MM.1S (cell line): Measurements from ENCODE around the gene MPV17.

Experiments
- DNase-seq: peaks from one replicate; pipeline ENCODE4 v3.0.0-alpha.2; 2015
- H2AFZ ChIP-seq: fragments of 300-600 bp; sonication (generic); 2 replicates; pipeline ENCODE4 v1.6.0; 2016; ENCODE audit warnings: antibody characterized with exemption, low read length
- H3F3A ChIP-seq: fragments of 300-600 bp; sonication (generic); 2 replicates; pipeline ENCODE4 v1.6.1; 2016; ENCODE audit warnings: mild to moderate bottlenecking, antibody characterized with exemption, low read length, moderate library complexity, mixed read lengths; ENCODE audit not compliant: insufficient read depth
- H3K27ac ChIP-seq: fragments of 300-600 bp; sonication (generic); 2 replicates; pipeline ENCODE4 v1.5.1; 2016; ENCODE audit warnings: mild to moderate bottlenecking, low read length
- H3K27me3 ChIP-seq: fragments of 300-600 bp; sonication (generic); replicated peaks from 2 replicates; pipeline ENCODE4 v1.6.0; 2016; ENCODE audit warnings: low read length; ENCODE audit not compliant: insufficient read depth
- H3K36me3 ChIP-seq: fragments of 300-600 bp; sonication (generic); replicated peaks from 2 replicates; pipeline ENCODE4 v1.6.1; 2016; ENCODE audit warnings: mild to moderate bottlenecking, low read length, mixed read lengths; ENCODE audit not compliant: insufficient read depth
- H3K4me1 ChIP-seq: fragments of 300-600 bp; sonication (generic); 2 replicates; pipeline ENCODE4 v1.6.1; 2016; ENCODE audit warnings: low read length, mixed read lengths
- H3K4me2 ChIP-seq: fragments of 300-600 bp; sonication (generic); 2 replicates; pipeline ENCODE4 v1.6.0; 2016; ENCODE audit warnings: low read depth, low read length
- H3K4me3 ChIP-seq: fragments of 300-600 bp; sonication (generic); 2 replicates; pipeline ENCODE4 v1.5.1; 2016; ENCODE audit warnings: low read length, mixed read lengths
- H3K79me2 ChIP-seq: fragments of 300-600 bp; sonication (generic); 2 replicates; pipeline ENCODE4 v1.6.1; 2016; ENCODE audit warnings: mixed run types, low read length, mixed read lengths
- H3K9ac ChIP-seq: fragments of 300-600 bp; sonication (generic); 2 replicates; pipeline ENCODE4 v1.6.1; 2016; ENCODE audit warnings: low read length, mixed read lengths
- H3K9me2 ChIP-seq: fragments of 300-600 bp; sonication (generic); replicated peaks from 2 replicates; pipeline ENCODE4 v1.6.1; 2016; ENCODE audit warnings: mild to moderate bottlenecking, low read length, mixed read lengths; ENCODE audit not compliant: insufficient read depth
- H3K9me3 ChIP-seq: fragments of 300-600 bp; sonication (generic); replicated peaks from 2 replicates; pipeline ENCODE4 v1.6.1; 2016; ENCODE audit warnings: mild to moderate bottlenecking, low read length, mixed read lengths; ENCODE audit not compliant: insufficient read depth
- H4K20me1 ChIP-seq: fragments of 300-600 bp; sonication (generic); 2 replicates; pipeline ENCODE4 v1.6.1; 2016; ENCODE audit warnings: mild to moderate bottlenecking, low read length, moderate library complexity, mixed read lengths; ENCODE audit not compliant: insufficient read depth
- CTCF ChIP-seq: fragments of 300-600 bp; sonication (generic); IDR thresholded peaks from 2 replicates; pipeline ENCODE4 v1.5.1; 2016; ENCODE audit warnings: antibody characterized with exemption, low read length, mixed read lengths
- EZH2 ChIP-seq: fragments of 300-600 bp; sonication (generic); optimal IDR thresholded peaks from 2 replicates; pipeline ENCODE3; 2017; ENCODE audit warnings: low read depth, mild to moderate bottlenecking, antibody characterized with exemption, low read length, mixed read lengths
- EZH2phosphoT487 ChIP-seq: fragments of 300-600 bp; sonication (generic); IDR thresholded peaks from 2 replicates; pipeline ENCODE4 v1.6.1; 2018; ENCODE audit warnings: antibody characterized with exemption, low read length

The MPV17 gene

DNA sequence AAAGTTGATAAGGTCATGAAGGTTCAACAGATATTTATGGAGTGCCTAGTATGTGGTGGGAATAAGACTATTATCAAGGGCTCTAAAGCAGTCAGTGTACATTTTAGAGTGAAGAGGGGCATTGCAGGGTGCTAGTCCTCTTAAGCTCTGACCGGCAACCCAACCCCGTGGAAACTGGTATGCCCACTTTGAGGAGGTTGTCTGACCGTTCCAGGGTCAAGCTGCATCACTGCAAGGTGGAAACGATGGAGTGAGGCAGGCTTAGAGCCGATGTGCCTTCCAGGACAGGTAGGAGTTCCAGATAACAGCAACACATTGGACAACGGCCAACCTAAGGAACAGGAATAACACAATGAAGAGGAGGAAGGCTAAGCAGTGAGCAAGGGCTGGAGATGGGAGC lies 13.2 kb downstream of the MPV17 start:
- Histone ChIP-seq H3K36me3 (no peaks in the 10 kb centered on the region), H3K4me1 (no peaks in the 10 kb centered on the region), H3K79me2 (no peaks in the 10 kb centered on the region), H3K27ac (no peak overlapping the region), H3K4me3 (no peak overlapping the region), H3F3A (no peaks in the 10 kb centered on the region), H3K9me2 (no peaks in the 10 kb centered on the region), H3K27me3 (no peaks in the 10 kb centered on the region), H3K4me2 (no peak overlapping the region), H3K9ac (no peak overlapping the region), H3K9me3 (no peaks in the 10 kb centered on the region), H2AFZ (no peak overlapping the region), H4K20me1 (no peaks in the 10 kb centered on the region)
- TF ChIP-seq CTCF (no peak), EZH2phosphoT487 (no peak), EZH2 (no peak)
- DNase-seq = no peak

GRCh38 chr2:27308359-27308881 lies 14.5 kb downstream of the MPV17 start, which contains the start of gene UCN:
Gene UCN, minus strand, starts transcription at chr2:27308445. Its CDS starts 550 bp downstream, at chr2:27307895.
- Histone ChIP-seq H3K4me1 (no peaks in the 10 kb centered on the region), H3K27ac (no peak within 1 kb of the TSS), H3K9me2 (no peaks in the 10 kb centered on the region), H3K79me2 (no peaks in the 10 kb centered on the region), H3K9me3 (no peaks in the 10 kb centered on the region), H2AFZ (no peak within 1 kb of the TSS), H4K20me1 (no peaks in the 10 kb centered on the region), H3K4me2 (no peak within 1 kb of the TSS), H3K27me3 (no peaks in the 10 kb centered on the region), H3F3A (no peaks in the 10 kb centered on the region), H3K9ac (no peak within 1 kb of the TSS), H3K36me3 (no peaks in the 10 kb centered on the region), H3K4me3 (no peak within 1 kb of the TSS)
- TF ChIP-seq CTCF (no peak), EZH2 (no peak), EZH2phosphoT487 (no peak)
- no peak for DNase-seq

DNA sequence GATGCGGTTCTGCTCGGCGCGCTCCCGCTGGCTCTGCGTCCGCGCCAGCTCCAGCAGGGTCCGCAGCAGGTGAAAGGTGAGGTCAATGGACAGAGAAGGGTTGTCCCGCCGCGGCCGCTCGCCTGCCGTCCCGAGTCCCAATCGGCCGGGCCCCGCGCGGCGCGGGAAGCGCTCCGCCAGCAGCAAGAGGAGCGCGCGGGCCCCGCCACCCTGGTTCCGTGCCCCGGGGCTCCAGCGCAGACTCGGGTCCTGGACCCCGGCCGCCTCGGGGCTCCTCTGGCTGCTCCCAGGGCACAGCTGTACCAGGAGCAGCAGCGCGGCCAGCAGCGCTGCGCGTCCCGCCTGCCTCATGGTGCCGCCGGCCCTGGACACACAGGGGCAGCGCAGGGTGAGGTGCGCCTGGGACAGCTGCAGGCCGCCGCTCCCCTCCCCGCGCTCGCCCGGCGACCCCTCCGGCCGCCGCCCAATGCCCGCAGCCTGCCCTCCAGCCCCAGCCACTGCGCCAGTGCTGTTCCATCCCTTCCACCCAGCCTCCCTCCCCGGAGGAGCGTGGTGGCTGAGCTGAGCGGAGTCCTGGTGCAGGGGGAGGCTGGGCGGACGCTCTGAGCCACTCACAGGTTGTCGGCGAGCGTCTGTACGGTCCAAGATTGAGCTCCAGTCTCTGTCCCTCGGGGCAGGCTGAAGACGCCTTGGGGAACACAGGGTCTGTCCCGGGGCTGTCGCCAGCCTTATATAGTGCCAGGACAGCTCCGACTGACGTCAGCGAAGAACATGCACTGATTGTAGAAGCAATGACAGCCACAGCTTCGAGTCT lies 15.1 kb downstream of the MPV17 start:
- no peaks in the 10 kb centered on the region for H3K9me2 ChIP-seq
- H4K20me1 ChIP-seq = no peaks in the 10 kb centered on the region
- no peak overlapping the region for H3K9ac ChIP-seq
- no peak overlapping the region for H3K4me2 ChIP-seq
- H3K4me3 ChIP-seq = no peak overlapping the region
- no peaks in the 10 kb centered on the region for H3K9me3 ChIP-seq
- no peak for TF ChIP-seq EZH2
- H3K36me3 ChIP-seq = no peaks in the 10 kb centered on the region
- H3K27me3 ChIP-seq = no peaks in the 10 kb centered on the region
- no peaks in the 10 kb centered on the region for H3F3A ChIP-seq
- no peaks in the 10 kb centered on the region for H3K4me1 ChIP-seq
- no peak overlapping the region for H3K27ac ChIP-seq
- H2AFZ ChIP-seq = no peak overlapping the region
- no peak for DNase-seq
- no peaks in the 10 kb centered on the region for H3K79me2 ChIP-seq

GRCh38 chr2:27307287-27307544 lies 15.7 kb downstream of the MPV17 start:
- H3F3A ChIP-seq = no peaks in the 10 kb centered on the region
- H3K27me3 ChIP-seq = no peaks in the 10 kb centered on the region
- H3K9me2 ChIP-seq = no peaks in the 10 kb centered on the region
- no peak overlapping the region for H3K4me3 ChIP-seq
- H4K20me1 ChIP-seq = no peaks in the 10 kb centered on the region
- no peak for DNase-seq
- no peaks in the 10 kb centered on the region for H3K4me1 ChIP-seq
- H3K36me3 ChIP-seq = no peaks in the 10 kb centered on the region
- H3K9ac ChIP-seq = no peak overlapping the region
- H3K4me2 ChIP-seq = no peak overlapping the region
- TF ChIP-seq CTCF = no peak
- no peaks in the 10 kb centered on the region for H3K79me2 ChIP-seq
- H3K9me3 ChIP-seq = no peaks in the 10 kb centered on the region
- H2AFZ ChIP-seq = no peak overlapping the region
- no peak overlapping the region for H3K27ac ChIP-seq
